OCI-M2 (cell line): ENCODE results near the gene DDX10.

Source experiments
- DNase-seq: peaks from one replicate; lab custom pipeline; 2025; ENCODE audit not compliant: unreplicated experiment; lab: John Stamatoyannopoulos, UW

The DDX10 gene

DNA sequence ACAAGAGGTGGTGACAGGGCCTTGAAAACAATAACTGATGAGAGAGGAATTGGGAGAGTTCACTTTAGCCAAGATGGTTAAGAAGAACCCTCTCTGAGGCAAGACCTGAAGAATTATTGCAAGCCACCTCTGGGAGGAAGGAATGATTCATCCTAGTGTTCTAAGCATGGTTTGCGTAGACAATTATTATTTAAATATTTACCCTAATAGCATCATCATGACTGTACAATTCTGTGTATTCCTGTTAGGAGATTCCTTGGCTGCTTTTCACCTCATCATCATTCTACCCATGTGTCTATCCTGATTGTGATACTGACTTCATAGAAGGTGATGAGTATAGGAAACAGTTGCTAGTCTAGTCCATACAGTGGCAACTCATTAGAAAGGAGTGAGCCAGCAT lies 264.4 kb downstream of the DDX10 start:
- DNase-seq = no peak

DNA sequence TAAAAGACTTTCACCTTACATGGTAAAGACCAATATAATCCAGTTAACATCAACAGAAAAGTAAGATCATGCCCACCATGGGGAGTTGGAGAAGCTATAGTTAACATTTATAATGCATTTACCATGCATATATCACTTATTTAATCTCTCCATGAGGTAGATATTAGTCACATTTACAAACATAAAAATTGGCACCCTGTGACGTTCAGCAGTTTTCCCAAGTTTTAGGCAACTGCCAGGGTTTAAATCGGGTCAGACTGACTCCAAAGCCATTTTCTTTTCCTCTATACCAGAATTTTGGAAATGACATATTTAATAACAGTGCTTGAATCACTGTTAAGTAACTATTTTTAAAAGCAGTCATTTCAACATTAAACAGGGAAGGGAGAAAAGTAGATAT lies 266.3 kb downstream of the DDX10 start:
- no peak for DNase-seq

DNA sequence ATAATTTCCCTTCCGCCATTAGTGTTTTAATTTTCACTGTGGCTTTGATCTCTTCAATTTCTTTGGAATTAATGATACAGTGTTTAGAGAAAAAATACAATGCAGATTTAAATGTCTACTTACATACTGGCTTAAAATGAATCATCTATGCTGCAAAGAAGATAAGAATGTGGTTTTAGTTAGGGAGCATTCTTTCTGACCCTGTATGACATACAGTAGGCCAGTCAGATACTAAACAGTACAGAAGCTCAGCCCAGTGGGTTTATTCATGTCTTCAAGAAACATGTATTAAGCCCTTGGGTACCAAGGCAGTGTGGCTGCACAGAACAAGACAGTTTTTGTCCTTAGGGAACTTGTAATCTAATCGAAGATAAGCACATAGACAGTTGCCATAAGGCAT lies 268.8 kb downstream of the DDX10 start:
- DNase-seq = no peak

DNA sequence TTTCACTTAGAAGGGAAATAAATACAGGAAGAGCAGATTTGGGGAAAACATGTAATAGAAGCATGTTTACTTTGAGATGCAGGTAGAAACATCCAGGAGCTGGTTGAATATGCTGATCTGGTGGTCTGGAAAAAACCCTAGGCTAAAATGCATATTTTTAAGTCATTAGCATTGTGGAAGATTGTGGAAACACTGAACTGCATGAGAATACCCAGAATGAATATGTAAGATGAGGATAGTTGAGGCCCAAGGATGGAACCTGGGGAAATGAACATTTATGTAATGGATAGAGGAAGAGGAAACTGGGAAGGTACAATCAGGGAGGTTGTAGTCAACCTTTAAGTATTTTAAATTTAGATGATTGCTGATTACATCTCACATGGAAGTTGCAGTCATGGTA lies 269.4 kb downstream of the DDX10 start:
- no peak for DNase-seq

DNA sequence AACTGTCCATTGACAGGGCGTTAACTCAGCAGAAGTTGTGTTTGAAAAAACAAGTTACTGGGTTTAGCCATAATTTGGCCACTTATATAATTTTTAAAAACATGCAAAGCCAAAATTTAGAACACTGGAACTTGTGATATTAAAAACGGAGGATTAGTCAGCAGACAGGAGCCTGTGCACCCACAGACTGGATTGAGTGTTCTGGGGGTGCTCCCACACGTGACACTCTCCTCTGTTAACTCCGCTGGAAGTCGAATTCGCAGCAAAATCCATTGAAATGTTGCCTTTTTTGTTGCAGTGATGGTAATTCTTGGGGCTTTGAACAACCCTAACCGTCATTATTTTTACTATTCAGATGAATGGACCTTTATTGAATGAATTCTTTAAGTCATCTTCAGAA lies 269.8 kb downstream of the DDX10 start:
- no peak for DNase-seq

DNA sequence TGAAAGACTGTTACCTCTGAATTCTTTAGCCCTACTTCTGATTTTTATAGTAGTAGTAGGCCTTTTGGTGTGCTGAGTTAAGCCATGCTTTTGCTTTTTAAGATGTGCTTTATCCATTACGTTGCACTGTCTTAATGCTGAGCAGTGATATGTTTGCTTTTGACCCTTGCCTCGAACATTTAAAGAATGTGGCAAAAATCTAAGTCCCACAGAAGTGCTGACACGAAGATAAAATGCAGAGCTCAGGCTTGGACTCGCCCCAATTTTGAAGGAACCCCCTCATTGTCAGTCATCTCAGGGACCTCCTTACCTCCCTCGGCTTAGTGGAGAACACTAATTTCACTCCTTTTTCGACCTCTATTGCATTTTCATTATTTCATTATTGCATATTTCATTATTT lies 272.9 kb downstream of the DDX10 start:
- no peak for DNase-seq

DNA sequence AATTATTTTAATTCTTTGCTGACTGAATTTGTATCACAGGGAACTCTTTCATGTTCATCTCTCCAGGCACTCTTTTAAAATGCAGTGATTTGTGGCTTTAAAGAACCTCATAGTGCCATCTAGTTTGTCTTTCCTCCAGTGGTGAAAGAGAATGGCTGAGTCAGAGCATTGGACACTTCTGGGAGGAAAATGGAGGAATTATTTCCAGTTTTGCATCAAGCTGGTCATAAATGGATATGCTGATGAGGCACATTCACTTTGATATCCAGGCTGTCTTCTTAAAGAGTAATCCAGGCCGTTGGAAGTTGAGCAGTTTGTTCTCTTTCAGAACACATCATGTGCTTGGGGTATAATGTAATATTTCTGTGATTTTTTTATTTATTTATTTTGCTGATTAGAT lies 273.7 kb downstream of the DDX10 start:
- DNase-seq = no peak

DNA sequence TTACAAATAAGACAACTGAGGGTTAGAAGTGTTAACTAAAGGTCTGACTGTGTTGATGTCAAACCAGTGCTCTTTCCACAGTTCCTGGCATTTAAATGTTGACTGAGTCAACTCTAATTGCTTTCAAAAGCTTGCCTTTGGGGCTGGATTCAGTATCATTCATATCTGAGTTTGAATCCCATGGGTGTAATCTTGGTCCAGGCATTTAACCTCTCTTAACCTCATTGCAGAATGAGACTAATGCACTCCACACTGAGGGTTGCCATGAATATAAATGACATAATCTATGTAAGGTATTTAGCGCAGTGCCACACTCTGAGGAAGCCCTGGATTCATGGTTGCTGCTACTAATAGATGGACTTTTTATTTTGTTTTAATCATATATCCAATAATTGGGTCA lies 274.3 kb downstream of the DDX10 start:
- DNase-seq = no peak

DNA sequence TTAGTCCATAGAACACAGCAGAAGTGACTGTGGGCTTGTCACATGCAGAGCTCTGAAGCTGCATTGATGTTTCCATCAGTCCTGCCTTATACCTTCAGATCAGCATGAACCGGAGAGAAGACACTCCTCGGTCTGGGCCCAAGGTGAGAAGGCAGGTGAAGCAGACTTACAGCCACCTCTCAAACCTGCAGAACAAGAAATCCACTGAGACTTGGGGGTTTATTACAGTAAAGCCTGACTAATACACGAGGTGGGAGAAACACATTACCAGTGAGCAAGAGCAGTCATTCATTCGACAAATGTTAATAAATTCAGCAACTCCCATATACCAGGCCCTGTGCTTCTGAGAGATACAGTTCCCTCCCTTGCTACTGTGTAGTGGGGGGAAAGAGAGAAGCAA lies 279.0 kb downstream of the DDX10 start:
- no peak for DNase-seq

DNA sequence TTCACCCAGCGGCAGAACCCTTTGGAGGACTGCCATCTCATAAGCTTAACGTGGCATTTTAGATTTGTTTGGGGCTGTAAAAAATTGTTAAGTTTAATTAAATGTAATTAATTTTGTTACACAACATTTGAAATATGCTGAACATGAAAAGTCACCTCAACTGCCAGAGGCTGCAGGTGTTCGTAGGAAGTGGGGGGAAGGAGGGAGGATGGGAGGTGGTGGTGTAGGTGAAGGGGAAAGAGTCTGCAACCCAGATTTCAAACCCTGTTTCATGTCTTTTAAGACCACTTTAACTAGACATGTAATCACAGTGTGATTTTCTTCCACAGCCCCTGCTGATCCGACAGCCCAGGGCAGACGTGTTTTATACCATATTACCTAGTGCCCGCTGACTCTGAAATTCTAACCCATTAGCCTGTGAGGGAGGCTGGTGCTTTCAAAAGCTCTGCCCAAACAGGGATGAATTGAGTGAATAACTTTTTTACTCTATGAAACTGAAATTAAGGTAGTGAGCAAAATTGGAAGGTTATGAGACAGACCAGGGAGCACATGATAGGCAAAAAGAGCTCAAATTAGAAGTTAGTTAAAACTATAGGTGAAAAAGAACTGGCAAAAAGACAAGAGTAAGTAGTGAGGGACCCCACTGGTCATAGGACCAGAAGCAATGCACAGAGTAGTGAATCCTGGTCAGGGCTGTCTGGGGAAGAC lies 279.8 kb downstream of the DDX10 start:
- DNase-seq = no peak

DNA sequence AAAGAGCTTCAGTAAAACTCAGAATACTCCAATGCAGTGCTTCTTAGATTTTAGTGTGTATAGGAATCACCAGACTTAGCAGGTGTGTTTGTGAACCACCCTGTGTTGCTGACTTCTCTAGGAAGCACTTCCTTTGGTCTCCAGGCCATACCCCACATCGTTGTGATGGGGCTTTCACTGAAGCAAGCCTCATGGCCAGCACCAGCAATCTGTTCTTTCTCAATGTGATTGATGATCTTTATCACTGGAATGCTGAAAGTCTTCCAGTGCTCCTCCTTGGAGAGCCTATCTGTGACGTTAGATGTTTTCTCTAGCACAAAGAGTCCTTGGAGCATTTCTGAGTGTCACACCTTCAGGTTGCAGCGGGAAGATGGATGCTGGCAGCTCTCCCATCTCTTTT lies 280.5 kb downstream of the DDX10 start:
- DNase-seq = no peak

DNA sequence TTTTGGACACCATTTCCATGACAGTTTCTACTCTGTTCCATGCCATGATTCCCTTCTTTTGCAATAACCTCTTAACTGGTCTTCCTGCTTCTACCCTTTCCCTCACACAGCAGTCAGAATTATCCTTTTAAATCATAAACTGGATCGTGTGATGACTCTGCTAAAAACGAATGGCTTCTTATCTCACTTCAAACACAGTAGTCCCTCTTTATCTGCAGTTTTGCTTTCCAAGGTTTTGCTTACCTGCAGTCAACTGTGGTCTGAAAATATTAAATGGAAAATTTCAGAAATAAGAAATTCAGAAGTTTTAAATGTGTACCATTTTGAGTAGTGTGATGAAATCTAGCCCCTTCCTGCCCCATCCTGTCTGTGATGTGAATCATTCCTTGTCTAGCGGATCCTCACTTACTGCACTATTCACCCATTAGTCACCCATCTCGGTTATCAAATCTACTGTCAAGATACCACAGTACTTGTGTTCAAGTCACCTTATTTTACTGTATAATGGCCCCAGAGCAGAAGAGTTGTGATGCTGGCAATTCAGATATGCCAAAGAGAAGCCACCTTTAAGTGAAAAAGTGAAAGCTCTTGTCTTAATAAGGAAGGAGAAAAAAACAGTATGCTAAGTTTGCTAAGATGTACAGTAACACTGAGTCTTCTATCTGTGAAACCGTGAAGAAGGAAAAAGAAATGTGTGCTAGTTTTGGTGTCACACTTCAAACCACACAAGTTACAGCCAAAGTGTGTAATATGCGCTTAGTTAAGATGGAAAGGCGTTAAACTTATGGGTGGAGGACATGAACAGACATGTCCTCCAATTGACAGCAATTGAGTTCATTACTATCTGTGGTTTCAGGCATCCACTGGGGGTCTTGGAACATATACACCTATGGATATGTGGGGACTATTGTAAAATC lies 283.0 kb downstream of the DDX10 start:
- no peak for DNase-seq

DNA sequence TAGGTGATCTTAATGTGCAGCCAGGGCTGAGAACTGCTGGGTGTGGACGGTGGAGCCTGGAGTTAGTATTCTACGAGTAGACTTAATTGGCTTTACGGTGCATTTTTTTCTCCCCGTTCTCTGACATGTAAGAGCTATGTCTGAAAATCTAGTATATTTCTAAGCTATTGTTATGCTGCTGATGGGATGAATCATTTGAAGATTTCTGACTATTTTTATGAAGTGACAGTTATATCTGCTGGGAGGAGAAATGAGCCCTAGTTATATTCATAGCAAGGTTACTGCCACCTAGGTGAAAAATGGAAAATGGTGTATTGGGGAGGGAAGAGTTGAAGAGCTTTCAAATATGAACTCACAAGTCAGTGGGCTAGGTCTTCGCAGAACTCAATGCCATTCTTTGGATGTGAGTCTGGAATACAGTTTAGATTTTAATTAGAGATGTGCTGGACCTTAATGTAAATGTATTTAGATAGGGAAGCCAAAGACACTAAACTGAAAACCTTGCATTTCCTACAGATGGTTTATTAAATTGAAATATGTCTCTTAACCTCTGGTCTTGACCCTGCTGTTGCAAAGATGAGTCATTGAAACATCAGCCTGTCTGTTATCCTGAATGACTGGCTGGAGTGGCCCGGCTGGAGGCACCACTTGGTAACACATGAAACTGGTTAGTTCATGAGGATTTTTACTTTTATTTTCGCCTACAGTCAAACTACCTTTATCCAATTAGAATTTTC lies 293.7 kb downstream of the DDX10 start:
- DNase-seq = no peak

DNA sequence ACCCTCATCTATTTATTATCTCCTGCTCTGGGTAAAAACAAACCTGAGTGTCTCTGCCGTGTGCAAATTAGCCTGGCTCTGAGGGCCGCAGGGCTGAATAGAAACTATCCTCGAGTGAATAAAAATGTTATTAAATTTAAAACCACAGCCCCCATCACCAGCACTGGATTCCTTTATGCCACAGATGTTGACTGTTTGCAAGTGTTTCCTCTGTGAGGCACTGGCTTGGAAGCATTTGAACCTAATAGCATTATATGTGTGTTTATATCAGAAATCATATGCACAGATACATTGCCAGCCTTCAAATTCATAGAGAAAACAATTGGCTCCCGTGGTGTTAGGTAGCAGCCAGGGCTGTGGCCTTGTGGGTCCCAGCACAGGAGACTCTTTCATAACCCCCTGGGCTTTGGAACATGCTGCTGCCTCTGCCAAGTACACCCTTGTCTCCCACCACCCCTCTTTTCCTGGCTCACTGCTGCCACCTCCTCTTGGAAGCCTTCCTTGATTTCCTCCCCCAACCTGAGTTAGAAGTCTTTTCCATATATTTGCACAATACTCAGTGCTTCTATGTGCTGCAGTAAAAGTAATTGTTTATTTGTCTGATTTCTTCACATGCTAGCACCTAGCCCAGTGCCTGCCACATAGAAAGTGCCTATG lies 294.4 kb downstream of the DDX10 start:
- no peak for DNase-seq

DNA sequence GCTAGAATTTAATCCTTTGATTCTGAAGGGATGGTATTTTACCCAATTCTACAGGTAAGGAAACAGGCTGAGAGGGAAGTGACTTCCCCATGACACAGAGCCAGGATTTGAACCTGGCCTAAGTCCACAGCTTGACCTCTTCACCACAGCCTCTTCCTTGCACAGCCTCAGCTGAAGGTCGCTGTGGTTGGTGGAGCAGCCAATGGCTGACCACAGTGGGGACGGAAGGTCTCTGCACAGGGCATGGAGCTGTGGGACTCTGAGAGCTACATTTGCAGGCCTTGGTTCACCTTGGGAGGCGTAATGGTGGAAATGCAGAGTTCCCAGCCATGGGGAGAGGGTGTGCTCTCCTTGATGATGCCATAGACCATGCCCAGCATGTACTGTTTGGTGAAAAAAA lies 295.0 kb downstream of the DDX10 start:
- no peak for DNase-seq

DNA sequence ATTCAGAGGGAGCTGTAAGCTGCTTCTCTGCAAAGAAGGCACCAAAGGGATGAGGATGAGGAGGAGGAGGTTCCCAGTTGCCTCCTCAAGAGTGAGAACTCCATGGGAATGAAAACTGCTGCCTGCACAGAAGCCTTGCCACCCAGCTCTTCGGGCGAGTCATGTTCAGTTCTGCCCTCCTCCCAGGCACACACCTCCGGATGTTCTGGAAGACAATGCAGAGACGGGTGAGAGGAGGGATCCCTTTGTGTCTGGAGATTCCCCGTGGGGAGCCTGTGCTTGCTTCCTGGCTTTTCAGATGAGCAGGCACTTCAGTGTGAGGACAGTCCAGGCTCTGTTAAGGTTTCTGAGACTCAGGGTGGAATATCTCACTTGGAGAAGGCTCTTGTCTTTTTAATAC lies 295.6 kb downstream of the DDX10 start:
- no peak for DNase-seq

DNA sequence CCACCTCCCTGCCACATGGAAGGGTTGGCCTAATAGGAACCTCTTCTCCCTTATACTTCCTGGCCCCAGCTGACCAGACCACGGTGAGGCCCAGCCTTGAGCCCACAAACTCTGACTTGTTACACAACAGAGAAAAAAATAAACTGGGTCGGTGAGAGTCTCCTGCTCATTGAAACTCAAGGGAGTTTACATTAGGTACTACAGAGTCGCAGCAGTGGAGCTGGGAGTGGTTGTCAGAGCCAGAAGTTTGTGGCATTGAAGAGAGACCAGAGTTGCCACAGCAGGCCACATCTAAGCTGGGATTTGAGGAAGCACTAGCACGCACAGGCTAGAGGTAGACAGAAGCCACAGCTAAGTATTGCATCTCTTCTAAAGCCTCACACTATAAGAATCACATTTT lies 296.2 kb downstream of the DDX10 start:
- DNase-seq = no peak

DNA sequence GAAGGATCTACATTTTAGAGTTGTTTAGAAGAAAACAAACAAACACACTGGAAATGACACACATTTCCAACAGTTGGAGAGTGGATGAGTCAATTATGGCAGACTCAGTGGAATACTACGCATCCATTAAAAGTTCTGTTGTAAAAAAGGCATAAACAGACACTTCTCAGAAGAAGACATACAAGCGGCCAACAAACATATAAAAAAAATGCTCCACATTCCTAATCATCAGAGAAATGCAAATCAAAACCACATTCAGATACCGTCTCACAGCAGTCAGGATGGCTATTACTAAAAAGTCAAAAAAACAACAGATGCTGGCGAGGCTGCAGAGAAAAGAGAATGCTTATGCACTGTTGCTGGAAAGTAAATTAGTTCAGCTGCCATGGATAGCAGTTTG lies 298.2 kb downstream of the DDX10 start:
- no peak for DNase-seq

DNA sequence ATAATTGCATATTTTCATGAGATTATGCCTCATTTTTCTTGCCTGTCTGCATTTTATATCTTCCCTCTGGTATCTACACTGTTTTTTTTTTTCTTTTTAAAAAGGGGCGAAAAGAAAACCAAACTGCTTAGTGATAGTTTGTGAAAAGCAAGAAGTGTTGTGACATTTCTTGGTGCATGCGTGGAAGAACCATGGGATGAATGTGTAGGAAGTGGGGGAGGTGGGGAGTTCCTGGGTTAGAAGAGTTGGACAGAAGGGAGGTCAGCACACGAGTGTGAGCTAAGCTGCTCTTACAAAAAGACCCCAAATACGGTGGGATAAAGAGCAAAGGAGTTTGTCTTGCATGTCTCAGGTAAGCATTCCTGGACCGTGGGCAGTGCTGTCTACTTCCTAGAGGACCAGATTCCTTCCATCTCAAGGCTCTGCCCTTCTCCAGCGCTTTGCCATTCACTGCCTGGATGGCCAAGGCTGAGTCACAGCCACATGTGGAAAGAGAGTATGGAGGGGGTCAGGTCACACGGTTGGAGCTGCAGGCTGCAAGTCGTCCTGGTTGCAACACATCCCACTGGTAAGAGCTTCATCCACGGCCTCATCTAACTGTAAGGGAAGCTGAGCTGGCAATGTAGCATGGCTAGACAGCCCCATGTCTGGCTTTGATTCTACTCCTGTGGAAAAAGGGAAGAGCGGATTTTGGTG lies 300.6 kb downstream of the DDX10 start:
- DNase-seq = no peak

DNA sequence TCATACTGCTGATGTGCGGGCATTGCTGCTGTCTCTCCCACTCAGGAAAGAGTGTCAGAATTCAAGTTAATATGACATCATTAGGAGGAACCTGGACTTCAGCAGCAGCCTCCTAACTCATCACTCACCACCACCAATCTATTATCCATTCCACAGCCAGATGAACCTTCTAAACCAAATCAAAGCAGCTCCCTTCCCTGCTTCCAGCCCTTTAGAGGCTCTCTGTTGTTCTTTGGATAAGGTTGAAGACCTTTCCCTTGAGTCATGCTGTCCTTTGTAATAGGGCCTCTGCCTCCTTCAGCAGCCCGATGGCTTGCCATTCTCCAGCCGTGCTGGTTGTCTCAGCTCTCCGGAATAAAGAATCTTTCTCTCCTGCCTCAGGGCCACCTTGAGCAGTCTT lies 301.3 kb downstream of the DDX10 start:
- no peak for DNase-seq

DNA sequence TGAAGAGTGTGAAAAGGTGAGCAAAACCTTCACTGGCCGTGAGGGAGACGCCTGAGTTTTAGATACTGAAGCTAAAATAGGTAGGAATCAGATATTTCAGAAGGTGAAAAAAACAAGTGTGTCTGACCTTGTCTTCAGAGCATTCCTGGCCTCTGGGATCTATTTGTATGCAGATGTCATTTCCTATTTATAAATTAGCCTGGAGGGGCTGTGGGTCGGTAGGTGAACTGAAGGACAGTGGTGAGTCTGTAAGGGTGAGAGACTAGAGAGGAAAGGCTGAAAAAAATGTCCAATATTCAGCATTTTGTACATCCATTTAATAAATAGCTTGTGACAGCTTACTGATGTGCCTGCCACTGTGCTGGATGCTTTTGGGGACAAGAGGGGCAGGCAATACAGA lies 302.1 kb downstream of the DDX10 start:
- no peak for DNase-seq
